Gastroesophageal sphincter (tissue), 3 donors: ENCODE results near the gene DUSP16.

Experiments
- POLR2A ChIP-seq, 2 donors: fragments of 450-650 bp; IDR thresholded peaks; one replicate each; pipeline ENCODE4 v1.6.1; 2017; ENCODE audit warnings: antibody characterized with exemption in 2 of 2, mild to moderate bottlenecking in 2 of 2, moderate library complexity in 1 of 2
- POLR2AphosphoS5 ChIP-seq: sonication (generic); formaldehyde crosslinking; IDR thresholded peaks from one replicate; pipeline ENCODE4 v1.6.1; 2017; ENCODE audit warnings: antibody characterized with exemption
- TF ChIP-seq, protein P1 (sequence below), 4 experiments: fragments of 200-600 bp in 2 of 4; fragments of 450-650 bp in 2 of 4; sonication (generic) in 1 of 4; IDR thresholded peaks; one replicate each; pipeline ENCODE4 v1.5.1; 2017 to 2019; ENCODE audit warnings: antibody characterized with exemption in 4 of 4, mild to moderate bottlenecking in 2 of 4, moderate library complexity in 2 of 4

DNA sequence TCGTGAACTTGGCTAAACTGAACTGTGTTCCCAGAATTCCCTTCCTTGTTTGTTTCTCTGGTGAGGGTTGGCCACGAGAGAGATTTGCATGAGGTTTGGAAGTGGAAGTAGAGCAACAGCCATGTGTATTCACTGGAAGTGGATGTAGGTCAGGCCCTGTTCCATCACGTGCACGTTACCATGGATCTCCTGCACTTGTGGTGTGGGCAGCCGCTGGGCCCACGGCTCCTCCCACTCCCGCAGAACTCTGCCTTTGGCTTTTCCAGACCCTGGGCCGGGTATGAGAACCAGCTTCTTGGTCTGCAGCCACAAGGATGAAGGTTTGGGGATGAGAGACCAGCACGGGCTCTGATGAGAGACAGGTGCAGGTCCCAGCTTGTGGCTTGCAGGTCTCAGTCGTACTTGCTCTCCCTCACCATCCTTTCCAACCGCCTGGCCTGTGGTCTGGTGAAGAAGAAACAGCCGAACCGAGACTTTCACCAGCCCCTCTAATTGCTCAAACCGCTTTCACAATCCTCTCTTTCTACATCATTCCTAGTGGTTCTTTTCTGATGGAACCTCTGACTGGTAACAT is 94.9 kb downstream of the DUSP16 start:
- TF ChIP-seq, protein P1, sequence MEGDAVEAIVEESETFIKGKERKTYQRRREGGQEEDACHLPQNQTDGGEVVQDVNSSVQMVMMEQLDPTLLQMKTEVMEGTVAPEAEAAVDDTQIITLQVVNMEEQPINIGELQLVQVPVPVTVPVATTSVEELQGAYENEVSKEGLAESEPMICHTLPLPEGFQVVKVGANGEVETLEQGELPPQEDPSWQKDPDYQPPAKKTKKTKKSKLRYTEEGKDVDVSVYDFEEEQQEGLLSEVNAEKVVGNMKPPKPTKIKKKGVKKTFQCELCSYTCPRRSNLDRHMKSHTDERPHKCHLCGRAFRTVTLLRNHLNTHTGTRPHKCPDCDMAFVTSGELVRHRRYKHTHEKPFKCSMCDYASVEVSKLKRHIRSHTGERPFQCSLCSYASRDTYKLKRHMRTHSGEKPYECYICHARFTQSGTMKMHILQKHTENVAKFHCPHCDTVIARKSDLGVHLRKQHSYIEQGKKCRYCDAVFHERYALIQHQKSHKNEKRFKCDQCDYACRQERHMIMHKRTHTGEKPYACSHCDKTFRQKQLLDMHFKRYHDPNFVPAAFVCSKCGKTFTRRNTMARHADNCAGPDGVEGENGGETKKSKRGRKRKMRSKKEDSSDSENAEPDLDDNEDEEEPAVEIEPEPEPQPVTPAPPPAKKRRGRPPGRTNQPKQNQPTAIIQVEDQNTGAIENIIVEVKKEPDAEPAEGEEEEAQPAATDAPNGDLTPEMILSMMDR (IDR thresholded peaks at IDR 0.05): no peak
- TF ChIP-seq POLR2A (IDR thresholded peaks at IDR 0.05) (no peak), POLR2AphosphoS5 (no peak)
